GM18867 (cell line): ENCODE results near the gene CEBPE.

Source experiments
- ATAC-seq: cut with Tn5 transposase; IDR thresholded peaks from one replicate; pipeline ENCODE4 v1.9.1; 2021; ENCODE audit warnings: mild to moderate bottlenecking, moderate library complexity; ENCODE audit not compliant: unreplicated experiment

Gene CEBPE

DNA sequence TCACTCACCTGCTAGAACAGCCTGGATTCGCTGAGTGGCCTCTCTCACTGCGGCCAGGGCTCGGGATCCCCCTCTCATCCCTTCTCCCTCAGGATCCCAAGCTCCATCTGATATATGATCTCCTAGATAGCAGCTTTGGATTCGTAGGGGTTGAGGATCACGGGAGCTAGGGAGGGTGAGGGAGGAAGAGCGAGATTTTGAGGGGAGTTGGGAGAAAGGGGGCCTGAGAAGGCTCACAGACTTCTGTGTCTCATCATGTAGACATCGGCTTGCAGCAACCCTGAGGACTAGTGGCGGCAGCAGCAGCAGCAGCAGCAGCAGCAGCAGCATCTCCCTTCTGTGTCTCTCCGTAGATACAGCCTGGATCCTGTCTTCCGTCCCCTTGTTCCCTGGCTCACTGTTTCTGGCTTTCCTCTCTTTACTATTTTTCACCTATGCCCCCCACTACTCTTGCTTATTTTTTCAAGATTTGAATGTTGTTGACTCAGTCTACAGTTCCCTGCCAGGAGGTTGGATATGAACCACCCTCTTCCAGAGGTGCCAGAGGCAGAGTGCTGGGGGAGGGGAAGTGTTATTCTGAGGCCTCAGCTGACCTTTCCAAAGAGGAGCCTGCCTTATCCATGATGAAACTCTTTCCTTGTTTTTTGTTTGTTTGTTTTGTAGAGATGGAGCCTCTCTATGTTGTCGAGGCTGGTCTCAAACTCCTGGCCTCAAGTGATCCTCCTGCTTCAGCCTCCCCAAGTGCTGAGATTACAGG lies 14.3 kb downstream of the CEBPE start, which contains the start of gene CIROP:
Gene CIROP (minus strand): TSS at position 399 of the 757 bp plus-strand sequence. CDS start 69 bp downstream, at position 330.
- ATAC-seq: no peak

DNA sequence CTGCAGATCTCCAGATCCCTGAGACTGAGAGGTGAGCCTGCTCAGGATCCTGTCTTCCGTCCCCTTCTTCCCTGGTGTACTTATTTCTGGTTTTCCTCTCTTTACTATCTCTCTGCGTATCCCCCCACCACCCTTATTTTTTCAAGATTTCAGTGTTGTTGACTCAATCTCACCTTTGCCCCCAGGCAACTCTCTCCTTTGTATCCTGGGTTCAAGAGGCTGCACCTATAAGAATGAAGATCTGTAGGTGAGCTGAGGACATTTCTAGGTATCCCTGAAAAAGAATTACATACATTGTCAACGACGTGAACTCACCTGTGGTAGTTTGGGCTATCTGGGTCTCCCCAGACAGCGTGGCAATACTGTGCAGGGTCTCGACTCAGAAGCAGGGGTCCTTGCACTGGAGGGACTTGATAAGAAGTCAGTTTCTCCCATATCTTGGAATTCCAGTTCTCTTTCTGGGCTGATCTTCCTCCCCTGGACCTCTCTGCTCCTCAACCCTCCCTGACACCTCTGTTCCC lies 14.9 kb downstream of the CEBPE start:
- no peak for ATAC-seq

DNA sequence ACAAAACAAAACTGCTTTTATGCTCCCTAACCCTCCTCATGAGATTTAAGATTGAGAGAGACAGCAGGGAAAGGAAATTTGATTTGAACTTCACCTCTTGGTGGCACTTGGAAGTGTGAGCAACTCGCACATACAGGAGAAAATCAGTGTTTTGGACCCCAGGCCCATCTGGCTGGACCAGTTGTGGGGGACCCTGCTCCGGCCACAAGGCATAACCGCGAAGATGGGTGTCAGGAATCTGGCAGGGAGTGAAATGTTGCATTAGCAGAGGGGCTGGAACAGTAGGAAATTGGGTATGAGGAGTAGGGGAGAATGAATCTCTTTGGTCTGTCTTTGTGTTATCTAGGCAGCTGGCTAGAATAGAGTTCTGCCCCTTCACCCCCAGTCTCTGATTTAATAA lies 15.5 kb downstream of the CEBPE start:
- no peak for ATAC-seq

DNA sequence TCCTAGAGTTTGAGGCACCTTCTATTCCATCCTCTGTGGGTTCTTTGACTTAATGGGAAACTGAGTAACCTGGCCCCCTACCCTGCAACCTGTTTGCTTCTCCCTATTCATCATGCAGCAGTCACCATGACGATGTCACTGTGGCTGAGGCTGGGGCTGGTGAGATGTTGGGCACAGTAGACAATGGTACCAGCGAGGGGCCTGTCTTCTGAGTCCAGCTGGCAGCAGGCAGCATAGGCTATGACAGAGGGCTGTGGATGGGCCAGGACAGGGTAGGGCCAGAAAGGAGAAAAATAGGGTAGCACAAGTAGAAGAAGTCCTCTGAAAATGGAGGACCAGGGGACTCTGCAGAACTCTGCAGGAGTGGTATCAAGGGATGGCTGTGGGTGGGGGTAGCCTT lies 16.3 kb downstream of the CEBPE start:
- ATAC-seq: no peak

DNA sequence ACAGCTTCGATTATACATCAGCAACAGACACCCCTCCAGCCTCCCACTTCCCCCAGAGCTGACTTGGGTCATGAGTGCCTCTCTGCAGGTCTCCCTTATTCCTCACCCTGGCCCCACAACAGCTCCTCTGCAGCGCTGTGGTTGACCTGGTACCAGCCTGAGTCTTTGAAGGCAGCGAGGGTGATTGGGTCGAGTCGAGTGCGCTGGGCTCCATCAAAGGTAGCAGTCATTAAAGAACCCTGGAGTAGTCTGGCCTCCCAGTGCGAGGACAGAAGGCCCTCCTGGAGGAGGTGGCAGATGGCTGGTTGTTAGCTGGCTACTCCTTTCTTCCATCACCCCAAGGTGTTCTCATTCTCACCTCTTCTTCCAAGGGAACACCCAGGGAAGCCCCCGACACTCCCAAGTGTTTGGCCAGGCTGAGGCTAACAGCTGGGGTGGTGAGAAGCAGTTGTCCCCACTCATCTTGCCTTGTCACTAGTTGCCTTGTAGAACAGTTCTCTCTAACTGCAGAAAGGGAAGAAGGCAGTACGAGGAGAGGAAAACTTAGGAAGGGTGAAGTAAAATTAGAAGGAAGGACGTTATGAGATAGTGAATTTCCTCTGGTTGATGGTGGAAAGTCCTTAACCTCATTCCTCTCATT lies 16.9 kb downstream of the CEBPE start:
- no peak for ATAC-seq

DNA sequence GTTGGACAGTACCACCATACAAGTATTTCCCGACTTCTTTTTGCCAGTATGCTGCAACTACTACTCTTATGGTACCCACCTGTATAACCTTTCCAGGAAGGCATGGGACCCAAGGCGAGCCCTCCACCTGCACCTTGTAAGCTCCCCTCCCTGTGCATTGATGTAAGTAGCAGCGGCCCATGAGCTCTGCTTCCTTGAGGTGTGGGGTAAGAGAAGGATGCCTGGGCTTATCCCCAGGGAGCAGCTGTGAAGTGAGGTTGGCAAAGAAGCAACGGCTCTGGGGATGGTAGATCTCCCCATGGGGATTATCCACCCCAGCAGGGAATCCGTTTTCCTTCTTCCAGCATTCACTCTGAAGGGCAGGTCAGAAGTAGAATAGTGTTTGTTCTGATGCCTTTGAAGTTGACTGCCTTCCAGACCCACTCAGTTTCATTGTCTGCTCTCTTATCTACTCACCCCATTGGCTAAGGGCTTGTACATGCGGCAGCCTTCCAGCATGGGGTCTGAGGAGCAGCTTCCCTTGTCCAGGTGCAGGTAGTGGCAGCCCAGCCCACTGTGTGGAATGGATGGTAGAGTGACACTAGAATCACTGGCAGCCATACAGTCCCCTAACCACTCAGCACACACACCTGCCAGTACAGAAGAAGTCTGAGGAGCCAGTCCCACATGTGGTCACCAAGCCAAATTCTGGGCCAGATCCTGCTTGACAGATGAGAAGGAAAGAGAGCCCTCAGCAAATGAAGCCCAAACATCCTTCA lies 17.7 kb downstream of the CEBPE start:
- ATAC-seq: no peak

DNA sequence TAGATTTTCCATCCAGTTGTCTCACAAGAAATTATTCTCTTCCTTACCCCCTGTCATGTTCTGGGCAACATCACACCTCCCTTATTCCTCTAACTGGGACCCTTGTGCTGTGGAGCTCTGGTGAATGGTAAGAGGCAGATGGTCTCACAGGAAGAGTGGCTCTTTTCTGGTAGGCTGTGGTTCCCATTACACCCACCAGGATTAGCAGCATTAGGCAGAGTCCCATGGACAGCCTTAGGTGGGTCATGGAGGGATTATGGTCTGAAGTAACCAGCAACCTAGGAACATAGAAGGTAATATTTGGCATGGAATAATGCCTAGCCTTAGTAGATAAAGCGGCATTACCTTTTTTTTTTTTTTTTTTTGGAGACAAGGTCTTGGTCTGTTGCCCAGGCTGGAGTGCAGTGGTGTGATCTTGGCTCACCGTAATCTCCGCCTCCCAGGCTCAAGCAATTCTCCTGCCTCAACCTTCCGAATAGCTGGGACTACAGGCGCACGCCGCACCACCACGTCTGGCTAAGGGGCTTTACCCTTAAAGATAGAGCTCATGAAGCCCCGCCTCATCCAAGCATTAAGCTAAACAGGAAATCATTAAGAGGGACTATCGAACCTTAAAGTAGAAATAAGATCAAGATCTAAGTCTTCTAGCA lies 19.7 kb downstream of the CEBPE start:
- ATAC-seq: no peak

DNA sequence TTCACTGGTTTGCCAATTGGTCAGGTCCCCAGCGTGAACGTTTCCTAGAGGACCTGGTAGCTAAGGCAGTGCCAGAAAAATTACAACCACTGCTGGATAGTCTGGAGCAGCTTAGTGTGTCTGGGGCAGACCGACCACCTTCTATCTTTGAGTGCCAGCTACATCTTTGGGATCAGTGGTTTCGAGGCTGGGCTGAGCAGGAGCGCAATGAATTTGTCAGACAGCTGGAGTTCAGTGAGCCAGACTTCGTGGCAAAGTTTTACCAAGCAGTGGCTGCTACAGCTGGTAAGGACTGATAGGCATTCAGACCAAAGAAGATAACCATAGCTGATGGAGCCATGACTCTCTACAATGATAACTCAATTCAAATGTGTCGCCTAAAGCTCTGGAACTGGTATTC lies 21.3 kb downstream of the CEBPE start:
- ATAC-seq: no peak

DNA sequence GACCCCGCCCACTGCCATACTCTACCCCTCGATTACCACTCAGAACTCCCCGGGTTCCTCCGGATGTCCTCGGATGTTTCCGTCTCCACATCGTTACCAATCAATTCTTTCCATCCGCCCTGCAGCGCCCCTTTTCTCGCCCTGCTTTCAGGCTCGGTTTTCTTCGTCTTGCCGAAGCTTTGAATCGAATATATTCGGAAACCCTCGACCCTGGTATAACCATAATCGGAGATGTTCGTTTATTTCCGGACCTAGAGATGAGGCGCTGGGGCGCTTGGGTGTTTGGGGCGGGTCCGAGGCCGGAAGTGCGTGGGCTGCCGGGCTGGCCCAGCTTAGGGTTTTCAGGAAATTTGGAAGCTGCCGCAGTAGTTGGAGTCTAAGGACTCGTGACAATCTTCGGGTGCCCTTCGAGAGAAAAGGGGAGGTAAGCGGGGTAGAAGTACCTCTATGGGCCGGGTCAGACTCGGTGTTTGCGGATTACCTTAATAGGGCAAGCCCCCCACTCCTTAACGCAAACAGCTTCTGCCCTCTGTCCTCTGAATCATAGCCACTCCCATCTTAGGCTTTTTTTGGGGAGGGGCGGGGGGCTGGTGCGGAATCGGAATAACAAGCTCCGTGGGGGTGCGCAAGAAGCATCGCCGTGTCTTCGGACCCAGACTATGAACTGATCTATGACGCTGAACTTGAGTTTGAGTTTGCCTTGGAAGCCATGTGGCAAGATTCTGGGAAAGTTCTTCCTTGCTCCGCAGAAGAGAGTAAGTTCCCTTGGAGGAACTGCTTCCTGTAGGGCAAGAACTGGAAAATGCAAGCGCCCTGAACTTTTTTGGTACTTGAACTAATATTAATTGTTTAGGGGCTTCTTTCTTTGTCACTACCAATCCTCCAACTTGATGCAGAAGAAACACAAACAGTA lies 23.6 kb downstream of the CEBPE start, which contains the start of gene C14orf119:
Gene C14orf119 (plus strand): TSS at position 310 of the 913 bp plus-strand sequence. CDS start 2,154 bp downstream, outside the sequence.
- peak; percentile 90 for ATAC-seq

DNA sequence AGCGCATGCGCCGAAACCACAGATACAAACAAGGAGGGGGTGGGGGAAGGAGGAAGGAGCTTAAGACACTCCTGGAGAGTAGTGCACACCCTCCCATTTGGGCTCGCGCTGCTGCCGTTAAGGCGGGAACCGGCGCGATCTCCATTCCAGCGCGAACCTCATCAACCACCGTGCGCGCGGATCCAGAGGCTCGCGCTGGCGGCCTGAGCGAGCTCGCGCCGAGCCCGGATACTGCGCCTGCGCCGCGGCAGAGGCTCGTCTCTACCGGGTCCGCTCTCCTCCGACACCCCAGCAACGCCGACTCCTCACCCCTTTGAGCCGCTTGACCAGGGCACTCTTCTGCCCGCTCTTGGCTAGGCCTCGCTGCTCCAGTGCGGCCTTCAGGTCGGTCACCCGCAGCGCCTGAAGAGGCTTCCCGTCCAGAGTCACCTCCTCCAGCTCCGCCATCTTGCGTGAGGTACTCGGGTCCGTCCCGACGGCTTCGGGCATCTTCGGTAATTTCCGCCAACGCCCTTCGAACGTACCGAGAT lies 24.3 kb downstream of the CEBPE start, which contains the start of gene ACIN1:
Gene ACIN1 (minus strand): TSS at position 471 of the 530 bp plus-strand sequence. CDS start 24 bp downstream, at position 447.
- peak; percentile 38 for ATAC-seq

DNA sequence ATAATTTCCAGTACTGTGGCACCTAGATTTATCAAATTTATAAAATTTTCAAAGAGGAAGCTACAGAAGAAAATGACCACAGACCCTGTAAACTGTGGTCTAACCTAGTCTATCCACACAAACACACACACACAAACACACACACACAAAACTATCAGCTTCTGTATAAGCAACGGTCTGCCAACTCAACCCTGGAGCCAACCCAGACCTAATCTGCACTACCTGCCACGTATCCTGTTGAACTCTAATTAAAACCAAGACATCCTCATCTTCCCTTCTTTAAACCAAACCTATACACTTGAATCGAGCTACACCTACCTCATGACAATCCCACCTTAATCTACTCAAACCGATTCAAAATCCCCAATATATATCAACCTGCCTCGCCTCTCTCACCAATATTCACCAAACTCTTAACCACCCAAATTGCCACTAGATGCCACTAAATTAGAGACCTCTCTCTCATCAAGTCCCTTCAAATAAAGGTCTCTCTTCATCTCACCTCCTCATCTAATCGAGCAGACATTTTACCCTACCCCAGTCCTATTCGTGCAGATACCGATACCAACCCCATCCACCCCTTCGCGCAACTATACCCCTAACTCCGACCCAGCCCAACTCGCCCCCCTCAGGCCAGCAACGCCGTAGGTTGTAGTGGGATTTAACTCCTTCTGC lies 24.9 kb downstream of the CEBPE start:
- no peak for ATAC-seq

DNA sequence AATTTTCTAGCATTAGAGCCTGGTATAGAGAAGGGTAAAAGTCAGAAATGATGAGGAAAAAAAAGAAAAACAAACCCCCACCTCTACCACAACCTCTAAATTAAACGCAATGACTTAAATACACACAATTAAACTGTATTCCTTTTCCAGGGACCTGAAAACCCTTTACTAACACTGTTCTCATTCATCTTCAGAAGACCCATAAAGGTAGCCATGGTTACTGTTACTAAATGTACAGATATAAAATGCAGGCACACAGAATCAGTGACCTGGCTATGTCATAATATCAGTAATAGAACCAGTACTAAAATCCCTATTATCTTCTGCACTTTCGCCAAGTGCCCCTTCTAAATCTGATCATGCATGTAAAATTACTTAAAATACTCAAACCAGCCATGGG lies 25.5 kb downstream of the CEBPE start:
- ATAC-seq: no peak

DNA sequence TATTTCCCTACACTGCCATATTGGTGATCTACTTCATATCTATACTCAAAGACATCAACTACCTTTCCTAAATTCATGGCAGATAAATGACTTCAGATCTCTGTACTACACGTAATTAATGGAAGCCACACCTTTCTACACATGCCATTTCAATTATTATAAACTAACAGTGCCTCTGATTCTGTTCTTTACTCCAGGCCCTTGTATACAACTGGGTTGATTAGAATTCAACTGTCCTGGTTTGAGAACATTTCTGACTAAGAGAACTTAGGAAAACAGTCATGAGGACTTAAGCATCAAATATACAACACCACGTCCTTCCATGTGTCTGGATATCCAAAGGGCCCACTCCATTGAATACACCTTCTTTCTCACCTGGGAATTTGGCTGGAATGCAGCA lies 26.0 kb downstream of the CEBPE start:
- ATAC-seq: no peak

DNA sequence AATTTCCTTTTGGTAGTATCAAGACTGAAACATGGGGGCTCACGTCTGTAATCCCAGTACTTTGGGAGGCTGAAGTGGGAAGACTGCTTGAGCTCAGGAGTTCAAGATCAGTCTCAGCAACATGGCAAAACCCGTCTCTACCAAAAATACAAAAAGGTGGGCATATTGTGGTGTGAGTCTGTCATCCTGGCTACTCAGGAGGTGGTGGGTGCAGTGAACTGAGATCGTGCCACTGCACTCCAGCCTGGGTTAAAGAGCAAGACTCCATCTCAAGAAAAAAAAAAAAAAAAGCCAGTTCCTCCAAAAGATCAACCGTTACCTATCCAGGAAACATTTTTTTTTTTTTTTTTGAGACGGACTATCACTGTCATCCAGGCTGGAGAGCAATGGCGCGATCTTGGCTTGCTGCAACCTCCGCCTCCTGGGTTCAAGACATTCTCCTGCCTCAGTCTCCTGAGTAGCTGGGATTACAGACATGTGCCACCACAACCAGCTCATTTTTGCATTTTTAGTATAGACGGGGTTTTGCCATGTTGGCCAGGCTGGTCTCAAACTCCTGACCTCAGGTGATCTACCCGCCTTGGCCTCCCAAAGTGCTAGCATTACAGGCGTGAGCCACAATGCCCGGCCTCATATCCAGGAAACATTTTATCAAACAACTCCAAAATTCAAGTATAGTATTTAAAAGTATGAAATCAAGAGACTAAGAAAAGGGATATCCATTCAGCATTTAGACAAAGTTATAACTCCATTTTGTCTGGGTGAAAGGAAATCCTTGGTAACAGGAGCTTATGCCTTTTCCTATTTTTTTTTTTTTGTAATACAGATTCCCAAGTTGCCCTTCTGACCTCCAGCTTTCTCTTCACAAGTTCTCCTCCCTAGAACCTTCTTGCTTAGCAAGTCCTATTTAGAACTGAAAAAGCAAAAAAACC lies 27.5 kb downstream of the CEBPE start:
- ATAC-seq: no peak

DNA sequence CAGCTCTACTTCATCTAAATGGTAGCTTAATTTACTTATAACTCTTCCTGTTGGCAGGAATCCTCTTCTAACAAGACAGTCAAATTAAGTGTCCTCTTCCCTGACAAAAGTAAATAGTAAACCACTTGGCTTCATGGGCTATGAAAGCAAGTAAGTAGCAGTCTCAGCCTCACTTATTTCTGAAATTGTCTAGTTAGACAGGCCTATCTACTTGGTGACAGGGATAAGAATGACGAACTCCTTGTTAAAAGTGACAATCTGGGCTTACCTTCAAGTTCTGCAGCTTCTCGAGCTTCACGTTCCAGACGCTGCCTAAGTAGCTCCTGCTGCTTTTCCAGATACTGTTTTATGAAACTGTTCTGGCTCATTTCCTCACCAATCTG lies 28.8 kb downstream of the CEBPE start:
- ATAC-seq: no peak

DNA sequence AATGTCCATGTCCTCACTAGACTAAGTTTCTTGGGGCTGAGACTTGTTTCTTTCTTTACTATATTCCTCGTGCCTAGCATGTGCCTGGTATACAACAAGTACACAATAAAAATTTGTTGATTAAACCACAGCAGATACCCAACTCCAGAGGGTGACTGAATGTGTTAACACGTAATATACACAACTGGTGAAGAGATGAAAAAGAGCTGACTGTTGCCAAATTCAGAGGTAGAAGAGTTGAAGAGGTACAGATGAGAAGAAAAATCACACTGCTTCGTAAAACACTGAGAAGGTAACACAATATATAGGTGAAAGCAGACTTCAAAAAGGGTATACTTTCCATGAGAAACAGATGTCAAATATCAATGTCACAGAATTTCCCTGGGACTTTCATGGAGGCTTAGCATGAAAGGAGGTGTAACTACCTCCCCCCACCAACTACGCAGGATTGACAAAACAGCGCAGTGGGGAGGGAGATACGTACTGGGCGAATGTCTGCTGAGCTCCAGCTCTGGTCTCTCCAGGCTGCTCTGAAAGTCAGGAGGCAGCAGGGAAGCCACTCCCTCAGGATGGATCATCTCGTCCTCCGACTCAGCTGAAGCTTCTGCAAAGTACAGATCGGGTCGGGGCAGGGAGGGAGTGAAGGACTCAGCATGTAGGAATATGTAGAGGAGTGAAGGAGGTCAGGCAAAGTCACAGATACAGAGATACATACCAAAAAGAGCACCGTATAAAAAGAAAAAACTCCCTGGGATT lies 29.4 kb downstream of the CEBPE start:
- no peak for ATAC-seq

DNA sequence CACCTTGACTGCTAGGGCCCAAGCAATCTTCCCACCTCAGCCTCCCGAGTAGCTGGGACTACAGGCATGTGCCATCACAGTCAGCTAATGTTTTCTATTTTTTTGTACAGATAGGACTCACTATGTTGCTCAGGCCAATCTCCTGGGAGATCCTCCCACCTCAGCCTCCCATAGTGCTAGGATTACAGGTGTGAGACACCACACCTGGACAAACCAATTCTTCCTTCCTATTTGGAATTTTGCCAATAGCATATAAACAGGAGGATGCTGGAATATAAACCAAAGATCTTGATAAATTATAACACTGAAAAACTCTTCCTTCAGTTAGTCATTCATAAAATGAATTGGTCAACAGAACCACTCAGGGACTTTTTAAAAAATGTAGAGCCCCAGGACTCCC lies 32.5 kb downstream of the CEBPE start:
- ATAC-seq: no peak
